Measurements from ENCODE around the gene CARS2.

GRCh38 chr13:110700641-110701040, 5.3 kb downstream of the CARS2 start:
- TF ChIP-seq, protein P1, sequence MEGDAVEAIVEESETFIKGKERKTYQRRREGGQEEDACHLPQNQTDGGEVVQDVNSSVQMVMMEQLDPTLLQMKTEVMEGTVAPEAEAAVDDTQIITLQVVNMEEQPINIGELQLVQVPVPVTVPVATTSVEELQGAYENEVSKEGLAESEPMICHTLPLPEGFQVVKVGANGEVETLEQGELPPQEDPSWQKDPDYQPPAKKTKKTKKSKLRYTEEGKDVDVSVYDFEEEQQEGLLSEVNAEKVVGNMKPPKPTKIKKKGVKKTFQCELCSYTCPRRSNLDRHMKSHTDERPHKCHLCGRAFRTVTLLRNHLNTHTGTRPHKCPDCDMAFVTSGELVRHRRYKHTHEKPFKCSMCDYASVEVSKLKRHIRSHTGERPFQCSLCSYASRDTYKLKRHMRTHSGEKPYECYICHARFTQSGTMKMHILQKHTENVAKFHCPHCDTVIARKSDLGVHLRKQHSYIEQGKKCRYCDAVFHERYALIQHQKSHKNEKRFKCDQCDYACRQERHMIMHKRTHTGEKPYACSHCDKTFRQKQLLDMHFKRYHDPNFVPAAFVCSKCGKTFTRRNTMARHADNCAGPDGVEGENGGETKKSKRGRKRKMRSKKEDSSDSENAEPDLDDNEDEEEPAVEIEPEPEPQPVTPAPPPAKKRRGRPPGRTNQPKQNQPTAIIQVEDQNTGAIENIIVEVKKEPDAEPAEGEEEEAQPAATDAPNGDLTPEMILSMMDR (IDR thresholded peaks at IDR 0.05; ENCODE audit: control extremely low read depth in 1 of 3, insufficient read depth in 1 of 3, low read depth in 1 of 3, low read length in 3 of 3): no peak
- no peak for TF ChIP-seq POLR2A (IDR thresholded peaks at IDR 0.05; ENCODE audit: control extremely low read depth in 1 of 2, low read depth in 2 of 2, low read length in 2 of 2)

All from H1 (cell line).